Measurements from ENCODE around the gene CDK12. TPM values are rescaled to one million over a fixed set of nuclear protein-coding genes. Genes with fewer than 3 reads are reported as not detected.

Gene CDK12
- total RNA-seq, 1 donor from 2014 or later = 93.4 TPM

DNA sequence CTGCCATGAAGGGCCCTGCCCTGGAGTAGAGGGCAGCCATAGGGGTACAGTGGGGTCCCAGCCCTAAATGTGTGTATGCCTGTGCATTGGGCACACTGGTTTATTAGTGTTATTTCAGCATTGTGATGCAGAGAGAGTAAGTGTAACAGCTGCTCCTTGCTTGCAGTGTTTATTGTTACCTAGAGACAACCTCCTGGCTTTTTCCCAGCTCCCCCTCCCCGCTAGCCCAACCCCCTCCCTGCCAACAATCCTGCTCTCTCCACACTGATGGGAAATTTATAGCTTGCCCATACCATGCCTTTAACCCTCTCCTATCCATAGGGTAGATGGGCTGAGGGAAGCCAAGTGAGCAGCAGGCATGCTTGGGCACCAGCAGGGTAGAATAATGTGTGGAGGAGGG is 95.1 kb downstream of the CDK12 start:
- Mint-ChIP-seq H3K4me3 (no peak overlapping the region), H3K36me3 (peaks cover 35% of the 10 kb centered on the region), H3K4me1 (no peaks in the 10 kb centered on the region), H3K27me3 (ENCODE audit: low read depth) (no peaks in the 10 kb centered on the region), H3K27ac (no peak overlapping the region), H3K9me3 (no peaks in the 10 kb centered on the region)
- no peak for DNase-seq (ENCODE audit: low spot score in 2 of 2, unreplicated experiment in 2 of 2)
- no peak for TF ChIP-seq CTCF (IDR thresholded peaks at IDR 0.05; ENCODE audit: unreplicated experiment)

GRCh38 chr17:39562395-39562794 is 101.1 kb downstream of the CDK12 start:
- peaks cover 10% of the 10 kb centered on the region for H3K4me1 Mint-ChIP-seq
- no peak overlapping the region for H3K4me3 Mint-ChIP-seq
- no peak overlapping the region for H3K27ac Mint-ChIP-seq
- TF ChIP-seq CTCF (IDR thresholded peaks at IDR 0.05; ENCODE audit: unreplicated experiment) = no peak
- H3K36me3 Mint-ChIP-seq = peaks cover 22% of the 10 kb centered on the region
- H3K9me3 Mint-ChIP-seq = no peaks in the 10 kb centered on the region
- no peaks in the 10 kb centered on the region for H3K27me3 Mint-ChIP-seq (ENCODE audit: low read depth)
- no peak for DNase-seq (ENCODE audit: low spot score in 2 of 2, unreplicated experiment in 2 of 2)

DNA sequence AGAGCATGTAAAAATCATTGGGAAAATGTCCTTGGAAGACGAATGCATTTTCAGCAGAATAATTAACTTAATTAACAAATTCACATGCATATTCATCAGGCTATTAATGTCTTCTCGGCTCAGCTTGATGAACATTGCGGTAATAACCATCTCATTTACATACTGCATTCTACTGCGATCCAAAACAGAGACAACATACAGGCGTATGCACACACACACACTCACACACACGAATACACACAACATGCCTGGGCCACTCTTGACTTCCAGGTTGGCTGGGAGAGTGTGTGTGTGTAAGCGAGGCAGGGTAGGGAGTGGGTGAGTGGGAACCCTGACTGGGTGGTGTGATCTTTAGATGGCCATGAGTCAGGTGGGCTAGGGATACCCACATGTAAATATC is 101.7 kb downstream of the CDK12 start:
- Mint-ChIP-seq H3K36me3 (peaks cover 22% of the 10 kb centered on the region), H3K27me3 (ENCODE audit: low read depth) (no peaks in the 10 kb centered on the region), H3K4me3 (no peak overlapping the region), H3K4me1 (peaks cover 10% of the 10 kb centered on the region), H3K27ac (no peak overlapping the region), H3K9me3 (no peaks in the 10 kb centered on the region)
- no peak for DNase-seq (ENCODE audit: low spot score in 2 of 2, unreplicated experiment in 2 of 2)
- no peak for TF ChIP-seq CTCF (IDR thresholded peaks at IDR 0.05; ENCODE audit: unreplicated experiment)

- H3K4me1 Mint-ChIP-seq = peaks cover 10% of the 10 kb centered on the region
- H3K9me3 Mint-ChIP-seq = no peaks in the 10 kb centered on the region
- H3K27me3 Mint-ChIP-seq (ENCODE audit: low read depth) = no peaks in the 10 kb centered on the region
- no peak overlapping the region for H3K27ac Mint-ChIP-seq
- TF ChIP-seq CTCF (IDR thresholded peaks at IDR 0.05; ENCODE audit: unreplicated experiment) = no peak
- peaks cover 27% of the 10 kb centered on the region for H3K36me3 Mint-ChIP-seq
- H3K4me3 Mint-ChIP-seq = peak overlapping the region; percentile 24
- DNase-seq (ENCODE audit: low spot score in 2 of 2, unreplicated experiment in 2 of 2) = no peak
Measured at GRCh38 chr17:39563476-39563875, 102.2 kb downstream of the CDK12 start.

GRCh38 chr17:39564211-39564848 is 103.0 kb downstream of the CDK12 start:
- Mint-ChIP-seq H3K36me3 (peaks cover 27% of the 10 kb centered on the region), H3K4me1 (peaks cover 10% of the 10 kb centered on the region), H3K27me3 (ENCODE audit: low read depth) (no peaks in the 10 kb centered on the region), H3K27ac (no peak overlapping the region), H3K4me3 (no peak overlapping the region), H3K9me3 (no peaks in the 10 kb centered on the region)
- DNase-seq (ENCODE audit: low spot score in 2 of 2, unreplicated experiment in 2 of 2) = no peak
- no peak for TF ChIP-seq CTCF (IDR thresholded peaks at IDR 0.05; ENCODE audit: unreplicated experiment)
